GM18511 (cell line): ENCODE data around the gene C4BPA.

Experiments
- ATAC-seq: cut with Tn5 transposase; IDR thresholded peaks from one replicate; pipeline ENCODE4 v1.9.1; 2021; ENCODE audit warnings: mild to moderate bottlenecking, moderate library complexity; ENCODE audit not compliant: unreplicated experiment

Gene C4BPA

DNA sequence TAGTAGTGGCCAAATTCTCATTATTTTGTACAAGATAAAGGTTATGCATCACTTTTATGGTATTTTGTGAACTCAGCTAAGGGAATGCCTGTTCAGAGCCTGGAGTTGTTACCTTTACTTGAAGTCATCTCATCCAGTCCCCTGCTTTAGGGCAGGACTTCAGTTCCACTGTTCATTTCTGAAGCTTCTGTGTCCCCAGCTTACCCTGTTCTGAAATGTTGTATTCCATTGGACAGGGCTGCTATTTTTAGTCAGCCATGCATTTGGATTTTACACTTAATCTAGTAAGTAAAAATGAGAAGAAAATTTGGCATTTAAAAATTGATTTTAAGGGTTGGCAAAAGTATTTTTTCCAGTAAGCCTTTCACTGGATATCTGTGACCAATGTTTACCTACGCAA lies 27.0 kb upstream of the C4BPA start:
- no peak for ATAC-seq

DNA sequence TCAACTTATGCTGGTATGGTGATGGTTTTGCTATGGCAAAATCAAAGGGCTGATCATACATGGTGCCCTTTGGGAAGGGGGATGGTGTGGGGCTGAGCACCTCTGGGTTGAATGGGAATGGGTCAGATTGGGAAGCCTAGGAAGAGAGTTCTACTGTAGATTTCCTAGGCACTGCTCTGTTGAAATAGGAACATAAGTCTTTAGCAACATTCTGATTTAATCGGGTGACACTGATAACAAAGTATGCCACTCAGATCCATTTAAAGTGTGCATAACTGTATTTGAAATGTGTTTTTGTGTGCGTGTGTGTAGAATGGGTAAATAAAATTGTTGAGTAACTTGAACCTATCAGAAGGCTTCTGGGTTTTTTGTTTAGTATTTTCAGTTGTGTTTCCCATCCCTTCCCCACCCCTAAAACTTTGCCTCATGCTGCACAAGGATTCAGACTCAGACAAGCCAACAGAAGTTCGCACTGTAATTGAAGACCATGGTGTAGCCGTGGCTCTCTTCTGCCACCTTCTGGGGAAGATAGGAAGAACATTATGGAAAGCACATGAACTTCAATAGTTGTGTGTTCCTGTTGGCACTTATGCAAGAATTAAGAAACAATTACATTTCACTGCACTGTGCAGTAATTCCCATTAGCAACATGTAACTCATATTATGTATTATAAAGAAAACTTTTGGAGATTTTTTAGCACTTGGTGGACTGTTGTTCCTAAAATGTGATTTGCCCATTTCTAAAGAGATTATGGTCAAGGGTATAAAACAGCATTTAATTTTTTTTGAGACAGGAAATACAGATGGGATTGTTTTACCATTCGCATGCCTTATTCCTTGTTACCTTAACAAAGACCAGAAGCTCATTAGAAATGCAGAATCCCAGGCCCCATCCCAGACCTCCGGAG lies 26.3 kb upstream of the C4BPA start:
- no peak for ATAC-seq

DNA sequence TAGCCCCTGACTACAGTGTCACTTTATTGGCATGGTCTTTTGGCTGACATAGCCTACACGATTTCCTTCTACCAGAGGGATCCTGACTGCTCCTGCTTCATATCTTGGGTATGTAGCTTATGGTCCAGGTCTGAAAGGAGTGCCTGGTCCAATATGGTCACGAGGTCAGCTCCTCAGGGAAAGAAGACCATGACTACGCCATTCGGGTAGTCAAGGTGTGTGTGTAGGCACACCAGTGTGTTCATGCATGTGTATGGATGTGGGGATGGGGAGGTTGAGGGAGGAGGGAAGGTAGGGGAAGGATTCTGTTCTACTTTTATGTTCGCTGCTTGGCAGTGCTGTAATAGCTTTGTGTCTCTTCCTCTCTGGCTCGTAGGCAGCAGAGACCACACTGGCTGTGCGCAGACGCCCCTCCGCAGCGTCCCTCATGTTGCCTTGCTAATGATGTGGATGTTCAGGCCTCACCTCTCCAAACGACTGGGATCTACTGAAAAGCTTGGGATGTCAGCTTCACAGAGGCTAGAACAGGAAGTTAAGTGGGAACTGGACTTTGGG lies 25.4 kb upstream of the C4BPA start:
- ATAC-seq, result no peak

DNA sequence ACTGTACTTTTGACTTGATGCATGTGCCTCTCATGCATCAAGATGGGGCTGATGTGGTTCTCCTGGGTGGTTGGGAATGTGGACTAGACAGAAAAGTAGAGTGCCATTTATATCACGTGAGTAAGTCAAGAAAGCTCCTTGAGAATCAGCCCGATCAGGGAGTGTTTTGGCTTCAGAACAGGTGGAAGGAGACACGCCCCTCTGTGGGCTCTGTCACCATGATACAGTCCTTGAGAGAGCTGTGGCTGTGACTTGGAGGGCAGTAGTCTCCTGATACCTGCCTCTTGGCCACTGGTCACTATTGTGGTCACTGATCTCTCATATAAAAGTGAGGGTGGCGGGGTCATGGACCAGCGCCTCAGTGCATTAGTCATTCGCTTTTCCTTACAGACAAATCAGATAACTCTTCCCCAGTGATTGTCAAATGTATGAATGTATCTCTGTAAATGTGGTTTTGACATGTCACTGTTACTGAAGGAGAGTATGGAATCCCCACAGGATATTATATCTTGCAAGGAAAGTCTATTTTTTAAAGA lies 24.3 kb upstream of the C4BPA start:
- no peak for ATAC-seq

DNA sequence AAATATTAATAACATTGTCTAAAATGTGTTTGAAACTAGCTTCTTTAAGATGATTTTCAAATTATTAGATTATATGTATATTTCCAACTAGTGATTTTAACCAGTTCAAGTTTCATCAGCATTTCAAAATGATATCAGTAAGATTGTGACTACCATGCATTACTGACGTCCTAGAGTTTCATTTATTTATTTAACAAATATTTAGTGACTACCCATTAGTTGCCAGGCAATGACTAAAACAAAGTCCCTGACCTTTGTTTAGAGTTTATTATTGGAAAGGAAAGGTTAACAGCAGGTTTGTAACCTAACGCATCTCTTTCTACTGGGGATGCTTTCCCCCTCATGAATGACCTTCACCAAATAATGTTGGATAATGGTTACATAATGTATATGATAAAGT lies 22.9 kb upstream of the C4BPA start:
- ATAC-seq, result no peak

DNA sequence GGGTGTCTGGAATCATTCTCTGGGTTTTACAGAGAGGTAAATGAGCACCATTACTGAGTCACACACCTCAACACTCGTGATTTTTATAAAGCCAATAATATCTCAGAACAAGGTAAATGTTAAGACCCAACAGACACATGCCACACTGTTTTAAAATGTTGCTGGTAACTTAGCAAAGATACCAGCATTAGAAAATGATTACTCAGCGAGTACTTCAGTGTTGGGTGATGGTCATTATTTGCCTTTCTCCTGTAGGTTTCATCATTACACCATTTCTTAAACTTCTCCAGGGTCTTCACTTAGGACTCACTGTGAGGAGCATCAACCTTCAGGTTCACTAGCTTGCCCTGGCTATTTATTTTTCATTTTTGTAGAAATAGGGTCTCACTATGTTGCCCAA lies 22.2 kb upstream of the C4BPA start:
- no peak for ATAC-seq

DNA sequence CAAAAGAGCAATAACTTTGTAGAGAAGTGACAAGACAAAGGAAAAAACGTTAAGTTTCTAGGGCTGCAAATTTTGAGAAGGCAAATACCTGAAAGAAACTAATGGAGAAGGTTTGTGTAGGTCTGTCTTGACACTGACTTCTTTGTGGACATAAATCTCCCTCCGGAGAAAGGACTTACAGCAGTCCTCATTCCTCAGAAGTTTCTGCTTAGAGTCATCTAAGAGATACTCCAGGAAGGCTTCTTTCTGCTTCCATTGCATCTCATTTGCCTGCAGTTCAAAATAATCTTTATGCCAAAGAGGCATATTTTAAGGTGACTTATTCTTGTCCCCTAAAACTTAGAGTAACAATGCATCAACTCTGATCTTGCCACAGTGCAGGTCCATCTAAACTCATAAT lies 19.8 kb upstream of the C4BPA start:
- ATAC-seq, result no peak

DNA sequence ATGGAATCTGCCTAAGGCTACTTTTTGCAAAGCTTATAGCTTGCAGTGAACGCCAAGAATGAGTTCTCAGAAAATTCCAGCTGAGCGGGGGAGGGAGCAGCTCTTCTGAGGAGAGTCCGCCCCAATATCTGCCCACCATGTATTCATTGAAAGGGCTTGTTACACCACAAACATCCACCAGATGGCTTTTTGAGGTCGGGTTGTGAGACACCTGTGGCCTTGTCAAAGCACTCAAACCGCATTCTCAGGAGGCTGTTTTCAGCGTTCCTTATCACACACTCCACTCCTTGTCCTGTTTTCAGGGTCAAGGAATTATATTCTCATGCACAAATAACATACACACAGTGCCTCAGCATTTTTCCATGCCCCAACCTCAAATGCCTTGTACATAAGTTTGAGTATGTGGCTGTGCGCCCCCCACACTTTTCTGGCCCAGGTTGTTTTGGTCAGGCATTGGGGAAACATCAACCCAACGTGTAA lies 19.3 kb upstream of the C4BPA start:
- ATAC-seq, result peak; percentile 57

DNA sequence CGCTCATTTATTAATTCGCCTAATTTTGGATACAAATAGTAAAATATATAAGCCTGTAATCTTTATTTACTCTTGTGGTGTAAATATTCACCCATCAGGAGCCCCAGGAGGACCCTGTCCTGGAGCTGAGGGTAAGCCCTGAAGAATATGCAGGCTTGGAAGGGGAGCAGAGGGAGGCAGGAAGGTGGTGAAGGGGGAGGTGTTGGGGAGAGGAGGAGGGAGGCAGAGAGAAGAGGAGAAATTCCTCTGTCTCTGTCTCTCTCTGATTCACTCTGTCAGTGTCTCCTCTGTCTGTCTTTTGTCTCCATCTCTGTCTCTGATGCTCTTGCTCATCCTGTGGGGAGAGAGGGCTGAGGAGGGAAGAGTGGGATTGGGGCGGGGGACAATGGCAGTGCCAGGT lies 18.1 kb upstream of the C4BPA start:
- ATAC-seq, result no peak

DNA sequence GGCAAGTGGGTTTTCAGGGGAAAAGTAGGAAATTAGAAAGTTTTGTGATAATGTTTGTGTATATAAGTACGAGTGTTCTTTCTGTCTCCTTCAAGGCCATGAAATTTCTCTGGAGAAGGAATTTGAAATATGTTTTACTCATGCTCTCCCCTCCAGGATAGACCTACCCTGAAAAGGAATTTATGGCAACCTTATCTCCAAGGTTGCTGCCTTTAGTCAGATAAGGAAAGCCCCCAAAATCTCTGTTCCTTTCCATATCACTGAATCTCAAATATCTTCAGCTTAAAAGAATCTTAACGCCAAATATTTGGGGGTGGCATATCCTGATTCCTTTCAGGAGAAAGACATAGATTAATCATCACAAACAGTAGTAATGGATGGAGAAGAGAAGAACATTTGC lies 15.9 kb upstream of the C4BPA start:
- no peak for ATAC-seq

DNA sequence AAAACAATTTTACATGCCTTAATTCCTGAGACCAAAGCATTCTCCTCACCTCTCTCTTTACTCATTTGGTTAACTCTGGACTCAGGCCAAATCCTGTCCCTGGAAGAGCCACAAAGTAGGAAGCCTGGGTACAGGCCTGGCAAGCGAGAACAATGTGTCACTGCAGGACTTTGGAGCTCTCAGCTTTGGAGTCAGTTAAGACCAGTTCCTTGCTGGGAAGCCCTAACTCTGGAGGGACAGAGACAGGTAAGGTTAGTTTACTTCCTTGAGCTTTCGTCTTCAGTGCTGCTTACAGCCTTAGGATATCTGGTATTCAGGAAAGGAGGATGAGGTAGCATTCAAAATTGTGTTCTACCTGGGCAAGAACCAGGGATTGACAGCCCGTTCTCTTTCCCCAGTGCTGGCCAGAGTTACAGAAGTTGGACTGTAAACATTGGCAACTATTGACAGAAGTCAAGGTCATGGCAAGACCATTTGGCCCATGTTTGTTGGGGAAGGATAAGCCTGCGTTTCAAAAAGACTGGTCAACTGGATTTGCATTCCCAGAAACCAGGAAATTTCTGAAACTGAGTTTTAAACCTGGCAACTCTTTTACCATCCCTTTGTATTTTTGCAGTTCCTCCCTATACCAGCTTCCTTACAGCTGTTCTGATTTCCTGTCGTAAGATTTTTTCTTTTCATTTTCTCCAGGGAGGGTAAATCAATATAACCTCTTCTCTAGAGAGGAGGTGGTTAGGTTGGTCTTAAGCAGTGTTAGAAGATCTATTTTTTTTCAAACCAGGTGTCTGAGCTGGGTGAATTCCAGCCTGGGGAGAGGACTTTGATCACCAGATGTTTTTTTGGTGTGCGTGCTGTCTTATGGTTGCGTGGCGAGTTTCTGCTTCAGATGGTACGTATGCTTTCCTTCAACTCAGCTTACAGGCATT lies 15.1 kb upstream of the C4BPA start, which contains the start of gene C4BPB:
TSS of gene C4BPB (plus strand) at position 160 of the 926 bp plus-strand sequence. CDS start at position 832, 672 bp downstream.
- ATAC-seq, result no peak

DNA sequence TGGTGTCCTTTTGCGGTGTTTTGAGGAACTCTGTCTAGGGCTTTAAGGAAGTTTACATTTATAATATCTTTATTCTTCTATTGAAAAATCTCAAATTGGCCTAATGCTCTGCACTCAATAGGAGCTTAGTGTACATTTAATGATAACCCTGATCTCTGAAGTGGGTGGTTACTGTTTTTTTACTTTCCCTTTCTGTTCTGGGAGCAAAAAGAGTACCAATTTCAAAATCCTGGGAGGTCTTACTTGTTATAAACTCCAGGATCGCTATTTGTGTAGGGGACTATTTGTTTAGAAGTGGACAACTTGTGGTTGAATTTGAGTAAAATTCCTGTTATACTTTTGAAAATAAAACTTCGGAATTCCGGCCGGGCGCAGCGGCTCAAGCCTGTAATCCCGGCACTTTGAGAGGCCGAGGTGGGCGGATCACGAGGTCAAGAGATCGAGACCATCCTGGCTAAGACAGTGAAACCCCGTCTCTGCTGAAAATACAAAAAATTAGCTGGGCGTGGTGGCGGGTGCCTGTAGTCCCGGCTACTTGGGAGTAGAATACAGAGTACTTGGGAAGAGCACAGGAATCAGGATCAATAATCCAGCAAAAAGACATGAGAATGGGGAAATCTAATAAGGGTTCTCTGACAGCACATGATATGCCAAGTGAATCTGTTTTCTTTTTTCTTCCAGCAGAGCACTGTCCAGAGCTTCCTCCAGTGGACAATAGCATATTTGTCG lies 14.2 kb upstream of the C4BPA start:
- ATAC-seq, result no peak

DNA sequence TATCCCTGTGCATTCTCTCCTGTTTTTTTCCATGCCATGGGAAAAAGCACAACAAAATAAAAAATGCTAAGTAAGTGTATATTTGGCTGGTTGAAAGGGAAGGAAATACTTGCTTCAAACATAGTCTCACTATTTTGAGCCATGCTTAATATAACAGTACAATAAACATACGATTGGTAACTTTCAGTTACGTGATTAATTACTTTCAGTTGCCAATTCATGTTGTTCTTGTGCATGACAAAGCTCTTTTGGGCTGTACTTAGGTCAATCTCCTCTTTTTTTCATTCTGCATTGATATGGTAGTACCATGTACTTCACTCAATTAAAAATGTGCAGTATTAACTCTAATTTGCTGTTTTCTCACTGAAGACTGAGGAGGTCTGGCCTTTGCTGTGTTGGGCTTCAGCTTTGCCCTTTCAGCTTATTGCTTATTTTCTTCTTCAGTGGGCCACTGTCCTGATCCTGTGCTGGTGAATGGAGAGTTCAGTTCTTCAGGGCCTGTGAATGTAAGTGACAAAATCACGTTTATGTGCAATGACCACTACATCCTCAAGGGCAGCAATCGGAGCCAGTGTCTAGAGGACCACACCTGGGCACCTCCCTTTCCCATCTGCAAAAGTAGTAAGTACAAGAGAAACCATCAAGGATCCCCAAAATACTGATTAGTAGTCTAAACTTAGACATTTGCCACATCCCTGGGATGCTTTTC lies 12.7 kb upstream of the C4BPA start:
- no peak for ATAC-seq

DNA sequence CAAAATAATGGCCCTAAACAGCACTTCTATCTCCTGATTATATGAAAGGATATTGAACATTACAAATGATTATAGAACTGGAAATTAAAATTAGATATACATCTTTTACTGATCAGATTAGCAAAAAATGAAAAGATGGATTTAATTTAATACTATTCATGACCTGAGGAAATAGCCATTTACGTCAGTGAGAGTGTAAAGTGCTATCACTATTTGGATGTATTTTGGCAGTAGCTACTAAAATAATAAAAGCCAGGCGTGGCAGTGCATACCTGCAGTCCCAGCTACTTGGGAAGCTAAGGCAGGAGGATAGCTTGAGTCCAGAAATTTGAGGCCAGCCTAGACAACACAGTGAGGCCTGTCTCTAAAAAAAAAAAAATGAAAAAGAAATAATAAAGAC lies 10.1 kb upstream of the C4BPA start:
- ATAC-seq, result no peak

DNA sequence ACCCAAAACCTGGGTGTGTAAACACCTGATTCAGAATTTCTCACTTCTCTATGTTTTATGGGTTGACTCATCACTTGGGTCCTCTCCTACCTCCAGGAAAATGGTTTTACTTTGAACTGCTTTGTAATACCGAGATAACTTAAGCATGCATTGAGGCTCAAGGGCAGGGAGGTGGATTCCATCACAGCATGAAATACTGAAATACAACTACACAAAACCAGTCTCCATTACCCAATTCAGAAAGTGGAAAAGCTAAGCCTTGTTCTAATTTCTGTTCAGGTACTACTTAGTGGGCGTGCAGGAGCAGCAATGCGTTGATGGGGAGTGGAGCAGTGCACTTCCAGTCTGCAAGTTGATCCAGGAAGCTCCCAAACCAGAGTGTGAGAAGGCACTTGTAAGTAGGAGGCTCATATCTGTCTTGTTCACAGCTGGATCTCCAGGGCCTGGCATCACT lies 6.1 kb upstream of the C4BPA start:
- ATAC-seq, result peak; percentile 91

DNA sequence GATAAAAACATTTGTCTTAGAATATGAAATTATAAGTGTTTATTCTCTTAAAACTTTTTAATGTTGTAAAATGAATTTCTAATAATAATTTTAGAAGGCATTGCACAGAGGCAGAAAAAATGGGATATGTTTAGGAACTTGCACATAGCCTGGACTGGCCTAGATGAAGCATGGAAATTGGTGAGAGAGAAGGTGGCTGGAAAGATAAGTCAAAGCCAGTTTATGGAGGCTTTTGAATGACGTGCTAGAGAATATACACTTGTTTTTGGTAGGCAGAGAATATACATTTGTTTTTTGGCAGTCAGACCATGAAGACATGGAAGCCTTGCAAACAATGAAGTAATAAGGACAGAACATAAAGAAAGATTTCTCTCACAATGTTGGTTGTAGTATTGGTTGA lies 2.3 kb upstream of the C4BPA start:
- no peak for ATAC-seq

DNA sequence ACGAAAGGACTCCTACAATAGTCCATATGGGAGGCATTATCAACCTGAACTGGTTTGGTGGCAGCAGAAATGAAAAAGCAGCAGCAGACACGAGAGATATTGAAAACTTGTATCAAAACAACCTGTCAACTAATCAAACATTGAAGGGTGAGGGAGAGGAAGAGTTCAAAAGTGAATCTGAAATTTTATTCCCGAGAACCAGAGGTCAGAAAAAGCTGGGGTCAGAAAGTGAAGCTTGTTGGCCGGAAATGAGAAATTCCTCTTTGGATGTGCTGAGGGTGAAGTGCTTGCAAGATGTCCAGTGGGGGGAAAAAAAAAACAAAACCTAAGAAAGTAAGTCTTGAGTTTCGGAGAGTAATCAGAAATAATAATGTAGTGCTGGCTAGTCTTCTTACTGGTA lies 1.9 kb upstream of the C4BPA start:
- no peak for ATAC-seq

DNA sequence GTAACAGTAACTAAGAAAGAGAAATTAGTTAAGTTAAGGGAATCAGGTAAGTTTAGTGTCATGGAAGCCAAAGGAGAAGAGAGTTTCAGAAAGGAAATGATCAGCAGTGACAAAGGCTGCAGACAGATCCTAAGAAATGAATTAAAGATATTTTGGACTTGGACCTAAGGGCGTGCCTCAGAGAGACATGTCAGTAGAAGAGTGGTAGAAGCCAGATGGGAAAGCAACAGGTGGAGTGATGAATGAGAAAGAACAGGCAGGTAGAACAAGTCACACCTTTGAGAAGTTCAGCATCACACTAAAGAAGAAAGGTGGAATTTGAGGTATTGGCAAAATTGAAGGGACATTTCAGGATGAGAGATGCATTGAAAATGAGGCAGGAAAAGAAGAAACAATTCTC lies 1.4 kb upstream of the C4BPA start:
- ATAC-seq, result no peak

DNA sequence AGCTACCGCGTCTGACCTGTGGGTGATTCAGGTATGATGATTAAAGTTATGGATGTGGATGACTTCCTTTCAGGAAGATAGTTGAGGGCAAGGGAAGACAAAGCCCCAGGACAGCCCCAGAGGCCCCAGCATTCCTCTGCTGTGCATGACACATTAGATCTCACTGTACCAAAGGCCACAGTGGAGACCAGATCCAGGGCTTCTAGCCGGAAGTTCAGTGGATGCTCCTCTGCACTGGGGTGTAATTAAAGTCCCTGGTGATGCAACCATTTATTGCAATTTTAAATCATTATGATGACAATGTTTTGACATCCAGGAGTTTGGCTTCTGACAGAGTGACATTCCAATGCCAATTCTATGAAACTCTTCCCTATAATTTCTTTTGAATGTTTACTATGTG lies 5.0 kb downstream of the C4BPA start:
- no peak for ATAC-seq
